WTC11 (cell line): Measurements from ENCODE around the gene ZNF324.

Experiments
- CTCF ChIP-seq: fragments of 200-600 bp; IDR thresholded peaks from 2 replicates; pipeline ENCODE4 v1.8.0; 2022; ENCODE audit warnings: antibody characterized with exemption
- ELF4 ChIP-seq: sonication (generic); formaldehyde crosslinking; IDR thresholded peaks from 2 replicates; pipeline ENCODE4 v1.8.1; 2022; ENCODE audit warnings: low read depth, mild to moderate bottlenecking, moderate library complexity, missing genetic modification reagents
- ERG ChIP-seq: fragments of 250-450 bp; sonication (Bioruptor Pico); IDR thresholded peaks from 2 replicates; pipeline ENCODE4 v1.8.0; 2021; ENCODE audit warnings: mild to moderate bottlenecking
- IRF1 ChIP-seq: sonication (generic); formaldehyde crosslinking; IDR thresholded peaks from 2 replicates; pipeline ENCODE4 v1.8.0; 2023; ENCODE audit warnings: missing genetic modification reagents
- MAX ChIP-seq: sonication (generic); formaldehyde crosslinking; IDR thresholded peaks from 2 replicates; pipeline ENCODE4 v1.8.0; 2022; ENCODE audit warnings: mild to moderate bottlenecking, missing genetic modification reagents
- SP1 ChIP-seq: sonication (generic); formaldehyde crosslinking; conservative IDR thresholded peaks from 2 replicates; pipeline ENCODE4 v1.8.1; 2022; ENCODE audit warnings: missing genetic modification reagents
- TEAD4 ChIP-seq: sonication (generic); formaldehyde crosslinking; IDR thresholded peaks from 2 replicates; pipeline ENCODE4 v1.8.0; 2022; ENCODE audit warnings: mild to moderate bottlenecking, missing genetic modification reagents
- USF1 ChIP-seq: sonication (generic); formaldehyde crosslinking; IDR thresholded peaks from 2 replicates; pipeline ENCODE4 v1.8.0; 2022; ENCODE audit warnings: mild to moderate bottlenecking, missing genetic modification reagents
- USF2 ChIP-seq: sonication (generic); formaldehyde crosslinking; IDR thresholded peaks from 2 replicates; pipeline ENCODE4 v1.8.1; 2023; ENCODE audit warnings: mild to moderate bottlenecking, missing genetic modification reagents, moderate library complexity
- ZNF121 ChIP-seq: sonication (generic); formaldehyde crosslinking; IDR thresholded peaks from 2 replicates; pipeline ENCODE4 v1.8.0; 2023; ENCODE audit warnings: missing genetic modification reagents
- ZNF138 ChIP-seq: sonication (generic); formaldehyde crosslinking; conservative IDR thresholded peaks from 2 replicates; pipeline ENCODE4 v1.8.1; 2022; ENCODE audit warnings: mild to moderate bottlenecking, moderate library complexity, missing genetic modification reagents
- ZNF396 ChIP-seq: fragments of 250-450 bp; sonication (Bioruptor Pico); IDR thresholded peaks from 2 replicates; pipeline ENCODE4 v1.8.0; 2021; ENCODE audit warnings: mild to moderate bottlenecking, moderate library complexity, borderline replicate concordance
- ZNF423 ChIP-seq: fragments of 250-450 bp; sonication (Bioruptor Pico); IDR thresholded peaks from 2 replicates; pipeline ENCODE4 v2.1.2; 2022; ENCODE audit warnings: mild to moderate bottlenecking, moderate library complexity

- TF ChIP-seq ZNF121 (CRISPR knock-in tag) (no peak), MAX (no peak), CTCF (no peak), TEAD4 (no peak), ZNF396 (CRISPR knock-in tag) (no peak), USF2 (CRISPR knock-in tag) (no peak), IRF1 (no peak), SP1 (CRISPR knock-in tag) (no peak), ELF4 (CRISPR knock-in tag) (no peak), ZNF423 (CRISPR knock-in tag) (no peak), USF1 (no peak), ERG (CRISPR knock-in tag) (no peak), ZNF138 (CRISPR knock-in tag) (no peak)
These were observed 42.8 kb downstream of the ZNF324 start for GRCh38 chr19:58509731-58510083.
